Upper lobe of right lung (tissue), 1 donor: Measurements from ENCODE around the gene IRAK2. TPM values are rescaled to one million over a fixed set of nuclear protein-coding genes. Genes with fewer than 3 reads are reported as not detected.

Experiments
- ATAC-seq: fragments of 200-7000 bp; cut with Tn5 transposase; one replicate; pipeline ENCODE4 v1.9.1; 2020; ENCODE audit warnings: mild to moderate bottlenecking, moderate library complexity
- DNase-seq: peaks from one replicate; pipeline ENCODE4 v3.0.0-alpha.2; 2020
- H3K27ac ChIP-seq: fragments of 200-600 bp; one replicate; pipeline ENCODE4 v1.8.0; 2022
- H3K27me3 ChIP-seq: fragments of 200-600 bp; one replicate; pipeline ENCODE4 v1.8.0; 2022; ENCODE audit warnings: mild to moderate bottlenecking
- H3K36me3 ChIP-seq: fragments of 200-600 bp; one replicate; pipeline ENCODE4 v1.8.0; 2022
- H3K4me1 ChIP-seq: fragments of 200-600 bp; one replicate; pipeline ENCODE4 v1.8.0; 2022
- H3K4me3 ChIP-seq: fragments of 200-600 bp; one replicate; pipeline ENCODE4 v1.8.0; 2022; ENCODE audit warnings: mild to moderate bottlenecking
- H3K9me3 ChIP-seq: fragments of 200-600 bp; one replicate; pipeline ENCODE4 v1.8.0; 2022
- intact Hi-C: fragments of 100-400 bp; cut with DNase I; formaldehyde crosslinking; loops from one replicate; pipeline ENCODE4 v1.11.0; 2022
- total RNA-seq: library from RNA; stranded (reverse); fragmentation: NEBNext Ultra II Directional; extraction: Animal tissue kit (Norgen Biotek cat#: 25700); gene quantifications from one replicate; pipeline ENCODE4 v1.2.1, GENCODE V29; 2021
- TF ChIP-seq, protein P1 (sequence below): fragments of 200-600 bp; IDR thresholded peaks from one replicate; pipeline ENCODE4 v1.8.0; 2022; ENCODE audit warnings: antibody characterized with exemption
- donor health status: DM: no; HTN: yes; CAD: no; lungs with severe emphysema.

Gene IRAK2
- total RNA-seq, 1 donor from 2014 or later: 5.2 TPM

DNA sequence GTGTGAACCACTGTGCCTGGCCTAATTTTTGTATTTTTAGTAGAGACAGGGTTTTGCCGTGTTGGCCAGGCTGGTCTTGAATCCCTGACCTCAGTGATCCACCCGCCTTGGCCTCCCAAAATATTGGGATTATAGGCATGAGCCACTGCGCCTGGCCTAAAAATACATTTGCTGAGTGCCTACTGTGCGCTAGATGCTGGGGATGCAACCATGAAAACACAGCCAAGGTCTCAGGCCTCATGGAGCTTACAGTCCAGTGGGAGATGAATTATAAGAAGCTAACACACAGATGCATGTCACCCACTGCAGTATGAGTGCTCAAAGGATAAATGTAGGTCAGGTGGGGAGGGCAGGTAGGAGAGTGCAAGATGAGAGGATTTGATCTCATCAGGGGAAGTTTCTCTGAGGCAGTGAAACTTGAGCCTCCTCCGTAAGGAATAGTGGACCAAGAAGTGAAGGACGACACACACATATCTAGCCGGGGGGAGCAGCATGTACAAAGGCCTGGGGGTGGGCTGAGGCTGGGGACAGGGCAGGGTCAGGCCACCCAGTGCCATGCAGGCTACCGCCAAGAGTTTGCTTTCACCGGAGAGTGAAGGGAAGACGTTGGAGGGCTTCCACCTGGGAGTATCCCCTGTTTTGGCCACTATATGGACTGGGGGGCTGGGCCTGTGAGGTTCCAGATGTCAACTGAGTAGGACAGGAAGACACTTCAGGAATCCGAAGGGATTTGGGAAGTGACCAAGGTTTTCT, 24.3 kb downstream of the IRAK2 start:
- Histone ChIP-seq H3K4me1 (peaks cover 78% of the 10 kb centered on the region), H3K9me3 (no peaks in the 10 kb centered on the region), H3K27me3 (no peaks in the 10 kb centered on the region), H3K27ac (peak overlapping the region; percentile 84), H3K36me3 (no peaks in the 10 kb centered on the region), H3K4me3 (no peak overlapping the region)
- ATAC-seq (no peak), DNase-seq (no peak)
- intact Hi-C loops: no loop called here
- TF ChIP-seq, protein P1, sequence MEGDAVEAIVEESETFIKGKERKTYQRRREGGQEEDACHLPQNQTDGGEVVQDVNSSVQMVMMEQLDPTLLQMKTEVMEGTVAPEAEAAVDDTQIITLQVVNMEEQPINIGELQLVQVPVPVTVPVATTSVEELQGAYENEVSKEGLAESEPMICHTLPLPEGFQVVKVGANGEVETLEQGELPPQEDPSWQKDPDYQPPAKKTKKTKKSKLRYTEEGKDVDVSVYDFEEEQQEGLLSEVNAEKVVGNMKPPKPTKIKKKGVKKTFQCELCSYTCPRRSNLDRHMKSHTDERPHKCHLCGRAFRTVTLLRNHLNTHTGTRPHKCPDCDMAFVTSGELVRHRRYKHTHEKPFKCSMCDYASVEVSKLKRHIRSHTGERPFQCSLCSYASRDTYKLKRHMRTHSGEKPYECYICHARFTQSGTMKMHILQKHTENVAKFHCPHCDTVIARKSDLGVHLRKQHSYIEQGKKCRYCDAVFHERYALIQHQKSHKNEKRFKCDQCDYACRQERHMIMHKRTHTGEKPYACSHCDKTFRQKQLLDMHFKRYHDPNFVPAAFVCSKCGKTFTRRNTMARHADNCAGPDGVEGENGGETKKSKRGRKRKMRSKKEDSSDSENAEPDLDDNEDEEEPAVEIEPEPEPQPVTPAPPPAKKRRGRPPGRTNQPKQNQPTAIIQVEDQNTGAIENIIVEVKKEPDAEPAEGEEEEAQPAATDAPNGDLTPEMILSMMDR: no peak

DNA sequence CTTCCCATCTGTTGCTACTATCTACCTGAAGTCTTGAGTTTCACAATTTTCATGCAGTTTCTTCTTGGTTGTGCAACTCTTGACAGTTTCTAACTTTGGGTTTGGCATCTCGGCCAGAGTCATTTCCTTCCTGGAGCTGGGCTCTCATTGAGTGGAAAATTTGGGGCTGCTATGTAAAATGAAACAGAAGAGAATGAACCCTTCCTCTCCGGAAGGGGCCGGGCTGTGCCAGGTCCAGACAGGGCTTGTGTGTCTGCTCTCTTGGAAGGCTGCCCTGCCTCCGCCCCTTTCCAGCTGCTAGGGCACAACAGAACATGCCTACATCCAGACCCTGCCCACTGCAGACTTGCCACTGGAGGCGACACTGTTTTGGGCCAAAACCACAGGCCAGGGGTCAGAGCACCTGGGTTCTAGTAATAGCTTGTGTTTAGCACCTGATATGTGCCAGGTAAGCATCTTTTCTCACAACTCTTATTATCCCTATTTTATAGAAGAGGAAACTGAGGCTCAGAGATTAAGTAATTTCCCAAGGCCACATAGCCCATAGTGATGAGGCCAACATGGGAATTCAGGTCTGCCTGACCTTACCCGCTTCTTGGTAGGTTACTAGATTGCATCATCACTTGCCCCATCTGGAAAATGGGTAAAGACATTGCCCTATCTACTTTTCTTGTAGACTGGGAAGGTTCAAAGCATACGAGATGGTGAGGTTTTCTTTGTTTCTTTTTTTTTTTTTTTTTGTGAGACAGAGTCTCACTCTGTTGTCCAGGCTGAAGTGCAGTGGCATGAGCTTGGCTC, 25.0 kb downstream of the IRAK2 start:
- TF ChIP-seq, protein P1: no peak
- no peak overlapping the region for H3K4me3 ChIP-seq
- H3K9me3 ChIP-seq: no peaks in the 10 kb centered on the region
- H3K4me1 ChIP-seq: peaks cover 86% of the 10 kb centered on the region
- intact Hi-C loops: no loop called here
- DNase-seq (peak; percentile 90), ATAC-seq (peak; percentile 78)
- peak overlapping the region; percentile 84 for H3K27ac ChIP-seq
- H3K36me3 ChIP-seq: no peaks in the 10 kb centered on the region
- H3K27me3 ChIP-seq: no peaks in the 10 kb centered on the region

DNA sequence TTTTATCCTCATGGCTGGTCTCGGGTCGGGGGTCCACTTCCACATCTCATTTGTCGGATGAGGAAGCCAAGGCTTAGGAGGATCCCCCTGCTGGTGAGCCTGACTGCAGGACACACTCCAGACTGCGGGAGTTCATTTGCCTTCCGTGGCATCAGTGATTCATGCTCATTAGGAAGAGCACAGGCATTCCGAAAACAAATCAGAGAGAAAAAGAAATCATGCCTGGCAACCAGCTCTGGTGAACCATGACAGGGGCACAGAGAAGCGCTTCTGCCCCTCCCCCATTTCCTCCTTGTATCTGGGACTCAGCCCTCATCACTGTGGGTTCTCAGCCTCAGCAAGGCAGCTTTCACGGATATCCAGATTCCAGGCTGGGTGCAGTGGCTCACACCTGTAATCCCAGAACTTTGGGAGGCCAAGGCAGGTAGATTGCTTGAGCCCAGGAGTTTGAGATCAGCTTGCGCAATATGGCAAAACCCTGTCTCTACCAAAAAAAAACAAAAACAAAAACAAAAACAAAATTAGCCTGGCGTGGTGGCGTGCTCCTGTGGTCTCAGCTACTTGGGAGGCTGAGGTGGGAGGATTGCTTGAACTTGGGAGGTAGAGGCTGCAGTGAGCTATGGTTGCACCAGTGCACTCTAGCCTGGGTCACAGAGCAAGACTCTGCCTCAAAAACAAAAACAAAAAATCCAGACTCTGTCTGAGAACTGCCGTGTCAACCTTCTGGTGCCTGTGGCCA, 28.4 kb downstream of the IRAK2 start:
- TF ChIP-seq, protein P1: peak; percentile 23

DNA sequence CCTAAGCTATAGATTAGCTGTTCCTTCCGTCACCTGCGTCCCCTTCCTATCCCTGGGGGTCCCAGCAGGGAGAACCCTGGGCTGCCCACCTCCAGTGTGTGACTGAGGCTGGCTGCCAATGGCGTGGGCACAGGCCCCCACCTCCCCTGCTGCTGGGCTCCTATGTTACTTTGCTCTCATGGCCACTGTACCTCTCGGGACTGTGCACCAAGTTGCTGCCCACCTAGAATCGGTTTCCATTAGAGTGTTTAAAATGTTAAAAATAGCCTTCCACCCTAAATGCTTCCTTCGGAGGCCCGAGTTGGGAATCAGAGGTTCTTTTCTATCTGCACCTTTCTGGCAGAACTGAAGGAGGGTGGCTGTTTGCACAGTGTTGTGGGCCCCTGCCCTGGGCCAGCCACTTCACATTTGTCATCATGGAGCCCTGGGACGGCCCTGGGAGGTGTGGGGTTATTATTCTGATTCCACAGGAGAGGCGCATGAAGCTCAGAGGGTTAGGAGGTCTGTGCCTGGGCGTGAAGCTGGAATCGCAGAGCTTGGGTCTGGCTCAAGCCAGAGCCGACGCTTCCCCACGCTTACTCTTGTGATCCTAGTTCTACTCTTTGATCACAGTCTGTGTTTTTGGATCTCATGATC, 29.1 kb downstream of the IRAK2 start:
- Histone ChIP-seq H3K36me3 (no peaks in the 10 kb centered on the region), H3K27me3 (no peaks in the 10 kb centered on the region), H3K9me3 (no peaks in the 10 kb centered on the region), H3K4me1 (peaks cover 76% of the 10 kb centered on the region), H3K27ac (peak overlapping the region; percentile 84), H3K4me3 (no peak overlapping the region)
- intact Hi-C loops: no loop called here
- DNase-seq (no peak), ATAC-seq (no peak)
- TF ChIP-seq, protein P1: no peak

More for the DNA sequence above, 28.4 kb downstream of the IRAK2 start:
- Histone ChIP-seq H3K27me3 (no peaks in the 10 kb centered on the region), H3K27ac (peak overlapping the region; percentile 84), H3K4me3 (no peak overlapping the region), H3K9me3 (no peaks in the 10 kb centered on the region), H3K4me1 (peaks cover 76% of the 10 kb centered on the region), H3K36me3 (no peaks in the 10 kb centered on the region)
- DNase-seq (no peak), ATAC-seq (no peak)
- intact Hi-C loops: no loop called here

DNA sequence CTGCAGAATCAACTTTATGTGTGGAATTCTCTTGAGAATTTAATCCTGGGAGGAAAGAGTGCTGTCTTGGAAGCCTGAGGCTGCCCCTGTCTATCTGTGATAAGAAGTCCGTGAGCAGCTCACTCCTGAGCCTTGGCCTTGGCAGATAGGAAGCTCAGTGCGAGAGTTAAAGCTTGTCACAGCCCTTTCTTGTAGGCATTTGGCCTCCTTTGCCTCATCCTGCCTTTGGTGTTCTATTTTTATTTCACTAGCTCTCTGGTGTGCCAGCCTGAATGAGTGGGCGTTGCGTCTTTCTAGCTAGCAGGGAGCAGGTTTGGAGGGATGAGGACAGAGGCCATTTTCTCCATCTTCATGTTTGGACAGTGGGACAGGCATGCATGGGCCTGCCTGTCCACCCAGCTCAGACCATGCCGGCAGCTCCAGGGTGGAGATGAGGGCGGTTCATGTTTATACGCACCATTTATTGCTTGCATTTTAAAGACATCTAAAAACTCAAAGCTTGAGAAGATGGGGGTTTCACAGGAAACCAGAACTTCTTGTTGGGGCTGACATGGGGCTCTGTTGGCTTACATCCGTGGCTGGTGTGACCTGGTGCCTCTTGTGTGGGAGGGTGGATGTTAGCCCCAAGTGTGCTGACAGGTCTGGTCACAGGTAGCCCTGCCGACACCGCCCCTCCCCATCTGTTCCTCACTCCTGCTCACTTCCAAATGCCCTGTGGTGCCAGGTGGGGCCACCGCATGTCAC, 29.8 kb downstream of the IRAK2 start:
- Histone ChIP-seq H3K27me3 (no peaks in the 10 kb centered on the region), H3K4me3 (no peak overlapping the region), H3K27ac (peak overlapping the region; percentile 84), H3K36me3 (no peaks in the 10 kb centered on the region), H3K4me1 (peaks cover 76% of the 10 kb centered on the region), H3K9me3 (no peaks in the 10 kb centered on the region)
- intact Hi-C loops: no loop called here
- no peak for DNase-seq
- ATAC-seq: no peak
- TF ChIP-seq, protein P1: no peak
